ENCODE results near the gene SIVA1.

The SIVA1 gene

GRCh38 chr14:104705340-104706047, 47.5 kb upstream of the SIVA1 start:
- Histone ChIP-seq H2AFZ (ENCODE audit: low read depth, low read length) (no peak overlapping the region), H3K9ac (ENCODE audit: low read depth, low read length) (no peak overlapping the region), H3K4me3 (ENCODE audit: low read depth in 1 of 2, low read length in 2 of 2) (no peak overlapping the region), H3K79me2 (ENCODE audit: insufficient read depth, low read length) (0 out of 2 replicates have a peak, but pooled peaks cover 2% of the 10 kb centered on the region), H4K20me1 (ENCODE audit: insufficient read depth, low read length) (peaks cover 29% of the 10 kb centered on the region), H3K9me3 (ENCODE audit: insufficient read depth, low read length, severe bottlenecking) (no peaks in the 10 kb centered on the region), H3K36me3 (ENCODE audit: insufficient read depth, low read length) (peaks cover 64% of the 10 kb centered on the region), H3K27me3 (ENCODE audit: insufficient read depth, low read length, poor library complexity) (no peaks in the 10 kb centered on the region), H3K27ac (ENCODE audit: low read length) (no peak overlapping the region), H3K4me1 (ENCODE audit: insufficient read depth, low read length) (no peaks in the 10 kb centered on the region), H3K4me2 (ENCODE audit: insufficient read depth, low read length) (no peak overlapping the region)
- TF ChIP-seq EZH2 (IDR thresholded peaks at IDR 0.05; ENCODE audit: borderline replicate concordance, low read depth, low read length, severe bottlenecking) (no peak), CTCF (IDR thresholded peaks at IDR 0.05; ENCODE audit: borderline replicate concordance, extremely low read depth, low read length, poor library complexity, severe bottlenecking) (no peak)
- no peak for DNase-seq
- ATAC-seq (ENCODE audit: insufficient read depth, low read depth): no peak

GRCh38 chr14:104706733-104707607, 46.0 kb upstream of the SIVA1 start:
- H3K4me1 ChIP-seq (ENCODE audit: insufficient read depth, low read length): no peaks in the 10 kb centered on the region
- TF ChIP-seq EZH2 (IDR thresholded peaks at IDR 0.05; ENCODE audit: borderline replicate concordance, low read depth, low read length, severe bottlenecking): no peak
- TF ChIP-seq CTCF (IDR thresholded peaks at IDR 0.05; ENCODE audit: borderline replicate concordance, extremely low read depth, low read length, poor library complexity, severe bottlenecking): no peak
- no peak overlapping the region for H3K4me3 ChIP-seq (ENCODE audit: low read depth in 1 of 2, low read length in 2 of 2)
- no peak overlapping the region for H2AFZ ChIP-seq (ENCODE audit: low read depth, low read length)
- no peaks in the 10 kb centered on the region for H3K27me3 ChIP-seq (ENCODE audit: insufficient read depth, low read length, poor library complexity)
- H3K79me2 ChIP-seq (ENCODE audit: insufficient read depth, low read length): no peaks in the 10 kb centered on the region
- ATAC-seq (ENCODE audit: insufficient read depth, low read depth) (no peak), DNase-seq (no peak)
- no peak overlapping the region for H3K27ac ChIP-seq (ENCODE audit: low read length)
- H4K20me1 ChIP-seq (ENCODE audit: insufficient read depth, low read length): peaks cover 21% of the 10 kb centered on the region
- no peaks in the 10 kb centered on the region for H3K9me3 ChIP-seq (ENCODE audit: insufficient read depth, low read length, severe bottlenecking)
- H3K4me2 ChIP-seq (ENCODE audit: insufficient read depth, low read length): no peak overlapping the region
- no peak overlapping the region for H3K9ac ChIP-seq (ENCODE audit: low read depth, low read length)
- peaks cover 67% of the 10 kb centered on the region for H3K36me3 ChIP-seq (ENCODE audit: insufficient read depth, low read length)

GRCh38 chr14:104707608-104708595, 45.0 kb upstream of the SIVA1 start:
- Histone ChIP-seq H3K9me3 (ENCODE audit: insufficient read depth, low read length, severe bottlenecking) (no peaks in the 10 kb centered on the region), H3K27ac (ENCODE audit: low read length) (no peak overlapping the region), H4K20me1 (ENCODE audit: insufficient read depth, low read length) (peaks cover 18% of the 10 kb centered on the region), H3K36me3 (ENCODE audit: insufficient read depth, low read length) (peaks cover 68% of the 10 kb centered on the region), H3K79me2 (ENCODE audit: insufficient read depth, low read length) (no peaks in the 10 kb centered on the region), H3K27me3 (ENCODE audit: insufficient read depth, low read length, poor library complexity) (no peaks in the 10 kb centered on the region), H3K4me3 (ENCODE audit: low read depth in 1 of 2, low read length in 2 of 2) (no peak overlapping the region), H2AFZ (ENCODE audit: low read depth, low read length) (no peak overlapping the region), H3K4me2 (ENCODE audit: insufficient read depth, low read length) (no peak overlapping the region), H3K9ac (ENCODE audit: low read depth, low read length) (no peak overlapping the region), H3K4me1 (ENCODE audit: insufficient read depth, low read length) (no peaks in the 10 kb centered on the region)
- TF ChIP-seq CTCF (IDR thresholded peaks at IDR 0.05; ENCODE audit: borderline replicate concordance, extremely low read depth, low read length, poor library complexity, severe bottlenecking): no peak
- no peak for TF ChIP-seq EZH2 (IDR thresholded peaks at IDR 0.05; ENCODE audit: borderline replicate concordance, low read depth, low read length, severe bottlenecking)
- no peak for DNase-seq
- ATAC-seq (ENCODE audit: insufficient read depth, low read depth): peak; percentile 7; the same call in 2 of the 3 replicates

Data from DND-41 (cell line).